T-helper 1 cell treated with Interleukin-12 subunit alpha and Interleukin-12 subunit beta and Interleukin-4 antibody, amounts not matched to agents 30 ng/mL and 1 ng/mL, for 36 hours (primary cell): ENCODE measurements around the gene ADH4. TPM values are rescaled to one million over a fixed set of nuclear protein-coding genes. Genes with fewer than 3 reads are reported as not detected.
"Not testable (repeated sequence)": the region's sequence is repeated elsewhere in the genome, so short reads cannot be mapped to it uniquely, and the experiment has no call there.

ENCODE experiments used
- intact Hi-C: fragments of 100-400 bp; cut with micrococcal nuclease; formaldehyde crosslinking; loops from one replicate; pipeline ENCODE4 v1.15.1; 2024
- total RNA-seq: library from RNA; stranded (reverse); gene quantifications from 2 replicates; pipeline ENCODE4 v1.2.3, GENCODE V29; 2022

ADH4 gene
- total RNA-seq, 1 donor from 2014 or later = not detected

- intact Hi-C loops = not testable (repeated sequence)
Measured at GRCh38 chr4:99080869-99081268, 63.2 kb downstream of the ADH4 start.

DNA sequence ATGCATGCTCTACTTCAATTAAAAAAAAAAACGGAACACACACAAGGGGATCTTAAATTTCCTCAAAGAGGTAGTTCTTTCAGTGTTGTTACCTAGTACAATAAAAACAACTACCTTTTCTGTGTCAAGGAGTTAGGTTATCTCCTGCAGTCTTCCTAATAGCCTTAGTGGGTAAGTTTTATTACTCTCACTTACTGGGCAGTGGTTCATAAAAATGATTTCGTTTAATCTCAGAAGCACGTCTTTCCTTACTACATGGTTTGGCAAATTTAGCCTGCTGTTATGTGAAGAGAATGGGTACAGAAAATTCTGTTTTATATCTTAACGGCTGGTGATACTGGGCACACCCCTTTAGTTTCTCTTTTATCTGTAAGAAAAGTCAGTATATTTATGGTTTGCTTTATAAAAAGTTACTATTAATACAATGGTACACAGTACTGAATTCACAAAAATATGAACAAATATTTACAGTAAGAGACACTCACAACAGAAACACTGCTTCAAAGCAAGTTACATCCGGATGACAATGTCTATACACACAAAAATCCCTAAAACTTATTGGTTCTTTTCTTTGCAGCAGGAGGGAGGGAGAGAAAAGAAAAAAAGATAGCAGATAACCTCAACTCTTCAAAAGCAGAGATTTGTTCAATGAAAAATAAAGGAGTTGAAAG is 64.3 kb downstream of the ADH4 start:
- intact Hi-C loops = no loop called here

DNA sequence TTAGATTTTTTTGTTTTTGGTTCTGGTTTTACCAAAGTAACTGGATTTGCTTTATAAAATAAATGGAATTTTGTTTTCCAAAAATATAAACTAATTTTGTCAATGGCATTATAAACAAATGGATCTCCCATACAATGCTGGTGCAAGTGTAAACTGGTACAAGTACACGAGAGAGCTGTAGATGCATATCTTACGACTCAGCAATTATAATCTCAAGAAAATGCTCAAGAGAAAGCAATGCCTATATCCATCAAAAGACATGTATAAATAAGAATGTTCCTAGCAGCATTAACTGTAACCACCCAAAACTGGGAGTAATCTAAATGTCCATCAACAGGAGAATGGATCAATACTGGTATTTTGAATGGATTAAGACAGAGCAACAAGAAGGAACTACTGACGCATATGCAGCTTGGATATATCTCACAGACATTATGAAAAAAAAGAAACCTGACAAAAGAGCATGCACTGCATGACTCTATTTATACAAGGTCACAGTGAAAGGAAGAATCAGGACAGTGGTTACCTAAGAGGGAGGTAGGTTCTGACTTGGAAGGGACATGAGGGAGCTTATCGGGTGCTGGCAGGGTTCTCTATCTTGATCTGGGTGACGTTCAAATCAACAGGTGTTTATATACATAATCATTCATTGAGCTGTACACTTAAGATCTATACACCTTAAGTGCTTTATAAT is 65.0 kb downstream of the ADH4 start:
- intact Hi-C loops = no loop called here

DNA sequence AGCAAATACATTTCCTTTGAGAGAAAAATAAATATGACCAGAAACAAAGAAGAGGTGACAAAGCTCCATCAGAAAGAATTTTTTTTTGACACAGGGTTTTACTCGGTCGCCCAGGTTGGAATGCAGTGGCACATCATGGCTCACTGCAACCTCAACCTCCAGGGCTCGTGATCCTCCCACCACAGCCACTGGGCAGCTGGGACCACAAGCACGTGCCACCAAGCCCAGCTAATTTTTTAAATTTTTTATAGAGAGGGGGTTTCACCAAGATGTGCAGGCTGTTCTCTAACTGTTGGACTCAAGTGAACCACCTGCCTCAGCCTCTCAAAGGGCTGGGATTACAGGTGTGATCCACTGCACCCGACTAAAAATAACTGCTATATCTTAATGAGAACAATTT is 65.8 kb downstream of the ADH4 start:
- intact Hi-C loops = no loop called here

- intact Hi-C loops = no loop called here
Measured at GRCh38 chr4:99077177-99077576, 66.9 kb downstream of the ADH4 start.

DNA sequence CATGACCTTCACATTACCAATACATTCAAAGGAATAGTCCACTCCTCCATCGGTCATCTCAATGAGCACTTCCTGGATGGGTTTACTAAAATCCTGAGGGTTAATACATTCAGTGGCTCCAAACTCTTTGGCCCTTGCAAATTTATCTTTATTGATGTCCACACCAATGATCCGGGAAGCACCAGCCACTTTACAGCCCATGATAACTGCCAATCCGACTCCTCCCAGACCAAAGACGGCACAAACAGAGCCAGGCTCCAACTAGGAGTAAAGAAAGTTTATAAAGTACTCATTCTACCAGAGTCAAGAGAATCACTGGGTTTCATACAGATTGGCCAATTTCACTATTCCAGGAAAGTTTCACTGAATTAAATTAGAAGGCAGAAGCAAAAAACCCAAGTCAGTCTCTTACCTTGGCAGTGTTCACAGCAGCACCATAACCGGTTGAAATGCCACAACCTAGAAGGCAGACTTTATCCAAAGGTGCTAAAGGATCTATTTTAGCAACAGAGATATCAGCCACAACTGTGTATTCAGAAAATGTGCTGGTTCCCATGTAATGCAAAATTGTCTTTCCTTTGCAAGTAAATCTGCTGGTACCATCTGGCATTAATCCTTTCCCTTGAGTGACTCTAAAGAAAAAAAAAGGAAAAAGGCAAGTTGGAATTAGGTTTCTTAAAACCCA is 67.7 kb downstream of the ADH4 start:
- intact Hi-C loops = no loop called here

DNA sequence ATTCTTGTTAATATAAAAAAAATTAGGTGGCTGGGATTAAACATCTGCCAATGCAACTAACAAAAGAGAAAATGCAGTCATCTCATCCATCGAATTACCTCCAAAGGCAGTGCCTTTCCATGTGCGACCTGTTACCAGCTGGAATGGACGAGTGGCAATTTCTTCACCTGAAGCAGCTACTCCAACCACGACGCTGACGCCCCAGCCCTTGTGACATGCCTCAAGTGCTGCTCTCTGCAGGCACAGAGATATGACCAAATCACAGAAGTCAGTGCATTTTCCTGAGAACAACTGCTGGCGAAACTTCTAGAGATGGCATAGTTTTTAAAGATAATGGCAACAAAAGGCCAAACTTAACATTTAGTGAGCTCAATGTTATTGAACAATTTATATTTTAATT is 69.3 kb downstream of the ADH4 start:
- intact Hi-C loops = no loop called here

Other genes with a start within 250 kb of the ADH4 start
- 89.2 and 93.0 TPM in 2 replicates for gene EIF4E, start 215.2 kb downstream of the ADH4 start, total RNA-seq
- 47.3 and 47.4 TPM in 2 replicates for gene METAP1, start 148.6 kb downstream of the ADH4 start, total RNA-seq
- gene ADH5, start 55.5 kb downstream of the ADH4 start, total RNA-seq = 89.9 and 90.1 TPM in 2 replicates
- gene ADH6, start 74.9 kb upstream of the ADH4 start, total RNA-seq = not detected in 2 replicates
- gene ADH1A, start 146.7 kb upstream of the ADH4 start, total RNA-seq = not detected in 2 replicates
- not detected in 2 replicates for gene ADH1B, start 177.1 kb upstream of the ADH4 start, total RNA-seq
- not detected in 2 replicates for gene ADH1C, start 208.4 kb upstream of the ADH4 start, total RNA-seq